Measurements from ENCODE around the gene PTPRM.

The PTPRM gene

DNA sequence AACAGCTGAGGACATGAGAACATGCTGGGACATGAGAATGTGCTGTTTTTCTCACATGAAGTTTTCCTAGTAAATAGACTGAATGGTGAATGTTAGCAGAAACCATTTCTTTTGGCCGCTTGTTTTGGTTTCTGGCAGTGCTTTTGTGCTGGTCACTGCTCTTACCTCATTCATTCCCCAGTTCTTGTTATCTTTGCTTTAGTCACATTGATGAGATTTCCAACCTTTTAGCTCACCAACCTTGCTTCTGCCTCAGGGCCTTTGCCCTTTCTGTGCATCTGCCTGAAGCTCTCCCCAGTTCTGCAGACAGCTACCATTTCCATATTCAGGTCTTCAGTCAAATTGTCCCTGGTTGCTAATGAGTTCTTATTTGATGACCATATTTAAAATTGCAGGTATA is 91.6 kb downstream of the PTPRM start:
- no peak overlapping the region for H3K4me3 ChIP-seq (ENCODE audit: insufficient read depth, low read length, poor library complexity, severe bottlenecking)
- no peaks in the 10 kb centered on the region for H3K36me3 ChIP-seq (ENCODE audit: low read length)
- H3F3A ChIP-seq (ENCODE audit: insufficient read depth) = no peaks in the 10 kb centered on the region
- TF ChIP-seq, protein P1, sequence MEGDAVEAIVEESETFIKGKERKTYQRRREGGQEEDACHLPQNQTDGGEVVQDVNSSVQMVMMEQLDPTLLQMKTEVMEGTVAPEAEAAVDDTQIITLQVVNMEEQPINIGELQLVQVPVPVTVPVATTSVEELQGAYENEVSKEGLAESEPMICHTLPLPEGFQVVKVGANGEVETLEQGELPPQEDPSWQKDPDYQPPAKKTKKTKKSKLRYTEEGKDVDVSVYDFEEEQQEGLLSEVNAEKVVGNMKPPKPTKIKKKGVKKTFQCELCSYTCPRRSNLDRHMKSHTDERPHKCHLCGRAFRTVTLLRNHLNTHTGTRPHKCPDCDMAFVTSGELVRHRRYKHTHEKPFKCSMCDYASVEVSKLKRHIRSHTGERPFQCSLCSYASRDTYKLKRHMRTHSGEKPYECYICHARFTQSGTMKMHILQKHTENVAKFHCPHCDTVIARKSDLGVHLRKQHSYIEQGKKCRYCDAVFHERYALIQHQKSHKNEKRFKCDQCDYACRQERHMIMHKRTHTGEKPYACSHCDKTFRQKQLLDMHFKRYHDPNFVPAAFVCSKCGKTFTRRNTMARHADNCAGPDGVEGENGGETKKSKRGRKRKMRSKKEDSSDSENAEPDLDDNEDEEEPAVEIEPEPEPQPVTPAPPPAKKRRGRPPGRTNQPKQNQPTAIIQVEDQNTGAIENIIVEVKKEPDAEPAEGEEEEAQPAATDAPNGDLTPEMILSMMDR (IDR thresholded peaks at IDR 0.05; ENCODE audit: insufficient read depth, low read length, poor library complexity, severe bottlenecking) = no peak
- TF ChIP-seq EZH2phosphoT487 (conservative IDR thresholded peaks at IDR 0.05; ENCODE audit: low read length) = no peak
- no peak overlapping the region for H3K9ac ChIP-seq (ENCODE audit: low read length)
- no peaks in the 10 kb centered on the region for H3K27me3 ChIP-seq (ENCODE audit: low read length)
- H3K79me2 ChIP-seq (ENCODE audit: insufficient read depth, low read length) = no peaks in the 10 kb centered on the region
- H3K4me2 ChIP-seq (ENCODE audit: low read depth, low read length, poor library complexity, severe bottlenecking) = no peak overlapping the region
- no peaks in the 10 kb centered on the region for H3K9me2 ChIP-seq (replicated peaks; ENCODE audit: insufficient read depth, low read length)
- no peaks in the 10 kb centered on the region for H4K20me1 ChIP-seq (ENCODE audit: low read depth, low read length)
- H3K9me3 ChIP-seq (ENCODE audit: insufficient read depth, low read length) = no peaks in the 10 kb centered on the region
- H3K27ac ChIP-seq (ENCODE audit: low read depth, low read length) = no peak overlapping the region
- H2AFZ ChIP-seq (ENCODE audit: low read depth, low read length, severe bottlenecking) = no peak overlapping the region

DNA sequence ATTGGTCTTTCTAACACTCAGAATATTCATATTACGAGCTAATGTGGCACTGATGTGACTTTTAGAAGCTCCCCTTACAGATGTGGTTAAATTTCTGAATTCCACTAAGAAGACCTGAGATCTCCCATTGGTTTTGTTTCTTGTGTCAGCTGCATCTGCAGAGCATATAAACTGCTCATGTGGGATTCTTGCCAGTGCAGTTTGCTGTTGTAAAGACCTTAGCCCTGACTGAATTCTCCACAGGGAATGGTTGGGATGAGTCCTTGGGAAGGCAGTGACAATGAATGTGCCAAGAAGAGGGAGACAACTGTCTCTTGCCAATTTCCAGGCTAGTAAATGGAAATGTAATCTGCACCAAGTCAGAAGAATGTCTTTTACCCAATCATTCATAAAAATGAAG is 94.1 kb downstream of the PTPRM start:
- no peak overlapping the region for H3K27ac ChIP-seq (ENCODE audit: low read depth, low read length)
- no peaks in the 10 kb centered on the region for H3F3A ChIP-seq (ENCODE audit: insufficient read depth)
- no peaks in the 10 kb centered on the region for H3K79me2 ChIP-seq (ENCODE audit: insufficient read depth, low read length)
- H2AFZ ChIP-seq (ENCODE audit: low read depth, low read length, severe bottlenecking) = no peak overlapping the region
- no peak overlapping the region for H3K4me3 ChIP-seq (ENCODE audit: insufficient read depth, low read length, poor library complexity, severe bottlenecking)
- no peak overlapping the region for H3K9ac ChIP-seq (ENCODE audit: low read length)
- H3K9me2 ChIP-seq (replicated peaks; ENCODE audit: insufficient read depth, low read length) = no peaks in the 10 kb centered on the region
- H3K4me2 ChIP-seq (ENCODE audit: low read depth, low read length, poor library complexity, severe bottlenecking) = no peak overlapping the region
- H4K20me1 ChIP-seq (ENCODE audit: low read depth, low read length) = no peaks in the 10 kb centered on the region
- TF ChIP-seq, protein P1 (IDR thresholded peaks at IDR 0.05; ENCODE audit: insufficient read depth, low read length, poor library complexity, severe bottlenecking) = no peak
- no peak for TF ChIP-seq EZH2phosphoT487 (conservative IDR thresholded peaks at IDR 0.05; ENCODE audit: low read length)
- no peaks in the 10 kb centered on the region for H3K27me3 ChIP-seq (ENCODE audit: low read length)
- no peaks in the 10 kb centered on the region for H3K36me3 ChIP-seq (ENCODE audit: low read length)
- no peaks in the 10 kb centered on the region for H3K9me3 ChIP-seq (ENCODE audit: insufficient read depth, low read length)

DNA sequence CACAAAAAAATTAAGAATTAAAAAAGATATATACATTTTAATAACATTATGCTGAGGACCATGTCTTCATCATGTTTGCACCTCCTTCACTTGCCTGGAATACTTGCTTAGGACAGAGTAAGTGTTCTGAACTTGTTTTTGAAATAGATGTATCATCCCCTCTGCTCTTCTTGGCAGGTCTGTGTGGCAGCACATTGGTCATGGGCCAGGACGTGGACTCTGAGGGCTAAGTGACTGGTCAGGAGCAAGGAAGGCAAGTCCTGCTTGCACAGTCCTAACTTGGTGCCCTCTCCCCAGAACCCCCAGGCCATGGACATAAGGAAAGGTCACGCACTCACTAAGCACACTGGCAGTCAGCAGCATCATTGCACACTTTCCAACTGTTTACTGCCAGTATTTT is 95.8 kb downstream of the PTPRM start:
- Histone ChIP-seq H4K20me1 (ENCODE audit: low read depth, low read length) (no peaks in the 10 kb centered on the region), H3K79me2 (ENCODE audit: insufficient read depth, low read length) (no peaks in the 10 kb centered on the region), H3K4me2 (ENCODE audit: low read depth, low read length, poor library complexity, severe bottlenecking) (no peak overlapping the region), H3K27ac (ENCODE audit: low read depth, low read length) (no peak overlapping the region), H3K9ac (ENCODE audit: low read length) (no peak overlapping the region), H3K9me2 (replicated peaks; ENCODE audit: insufficient read depth, low read length) (no peaks in the 10 kb centered on the region), H3K4me3 (ENCODE audit: insufficient read depth, low read length, poor library complexity, severe bottlenecking) (no peak overlapping the region), H3K9me3 (ENCODE audit: insufficient read depth, low read length) (no peaks in the 10 kb centered on the region), H3K36me3 (ENCODE audit: low read length) (no peaks in the 10 kb centered on the region), H3K27me3 (ENCODE audit: low read length) (no peaks in the 10 kb centered on the region), H2AFZ (ENCODE audit: low read depth, low read length, severe bottlenecking) (no peak overlapping the region), H3F3A (ENCODE audit: insufficient read depth) (no peaks in the 10 kb centered on the region)
- TF ChIP-seq EZH2phosphoT487 (conservative IDR thresholded peaks at IDR 0.05; ENCODE audit: low read length) = no peak
- TF ChIP-seq, protein P1 (IDR thresholded peaks at IDR 0.05; ENCODE audit: insufficient read depth, low read length, poor library complexity, severe bottlenecking) = no peak

Data from SU-DHL-6 (cell line).